Activated CD4-positive, alpha-beta T cell treated with anti-CD3 and anti-CD28 coated beads, Interleukin-2, amount 50 U/mL, for 48 hours (primary cell): Measurements from ENCODE around the gene RNU6-8.

Experiments
- DNase-seq, 2 experiments: peaks; one replicate each; pipeline ENCODE4 v3.0.0-alpha.2; 2020

RNU6-8 gene

DNA sequence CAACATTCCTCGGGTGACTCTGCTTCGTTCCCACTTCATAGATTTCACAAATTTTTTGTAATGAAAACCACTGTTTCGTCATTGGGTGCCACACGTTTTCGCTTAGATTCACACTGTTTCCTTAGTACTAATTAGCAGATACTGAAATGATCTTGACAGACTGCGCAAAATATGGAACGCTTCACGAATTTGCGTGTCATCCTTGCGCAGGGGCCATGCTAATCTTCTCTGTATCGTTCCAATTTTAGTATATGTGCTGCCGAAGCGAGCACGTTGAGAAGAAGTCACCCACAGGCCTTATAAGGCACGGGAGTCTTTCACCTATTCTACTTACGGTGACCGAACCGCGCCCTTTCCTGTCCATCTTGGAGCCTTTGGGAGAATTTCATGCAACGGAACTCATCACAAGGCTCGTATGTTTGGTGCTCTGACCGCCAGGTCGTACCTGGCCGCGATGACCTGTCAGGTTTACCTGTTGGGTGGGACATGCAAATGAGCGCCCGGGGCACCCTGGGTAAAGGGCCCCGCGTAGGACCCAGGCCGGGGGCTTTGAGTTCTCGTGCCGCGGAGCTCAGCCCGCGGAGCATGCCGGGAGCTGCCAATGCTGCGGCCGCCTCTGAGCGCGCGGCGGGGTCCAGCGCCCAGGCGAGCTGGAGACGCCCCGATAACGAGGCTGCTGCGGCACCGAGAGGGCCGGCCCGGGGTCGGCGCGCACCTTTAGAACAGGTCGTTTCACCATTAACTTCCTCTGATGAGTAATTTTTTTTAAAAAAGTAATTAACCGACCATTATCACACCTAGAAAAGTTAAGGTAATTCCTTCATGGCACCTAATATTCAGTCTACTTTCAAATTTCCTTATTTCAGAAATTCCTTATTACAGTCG lies at the start of gene RNU6-8:
RNU6-8 (minus strand) TSS at position 272 of the 885 bp plus-strand sequence.
- peak; percentile 81 to 86 for DNase-seq

DNA sequence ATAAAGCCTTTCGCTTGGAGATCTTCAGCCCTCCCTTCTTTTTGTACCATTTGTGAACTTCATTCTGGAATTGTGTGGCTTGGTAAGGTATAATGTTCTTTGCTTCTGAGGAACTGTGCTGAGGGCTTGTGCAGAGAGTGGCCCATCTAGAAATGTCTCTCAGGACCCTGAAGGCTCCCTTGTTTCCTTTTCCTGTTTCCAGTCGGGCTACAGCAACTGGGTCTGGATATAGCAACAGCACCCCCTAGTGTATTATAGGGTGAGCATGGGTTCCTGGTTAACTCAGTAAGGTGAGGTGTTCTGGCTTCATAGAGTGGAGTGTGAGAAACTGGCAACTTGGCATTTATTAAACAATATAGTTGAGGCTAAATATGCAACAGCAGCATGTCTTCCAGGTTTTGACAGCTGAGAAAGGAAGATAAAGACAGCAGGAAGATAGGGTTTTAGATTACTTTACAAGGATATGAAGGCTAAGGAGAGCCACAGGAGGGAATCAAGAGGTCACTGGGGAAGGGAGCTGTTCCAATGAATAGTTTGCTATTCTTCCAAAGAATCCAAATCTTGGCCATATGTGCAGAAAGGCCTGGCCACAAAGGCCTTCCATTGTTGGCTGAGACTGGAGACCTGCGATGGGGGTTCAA lies 49.1 kb upstream of the RNU6-8 start:
- DNase-seq: peak; percentile 31 to 33

DNA sequence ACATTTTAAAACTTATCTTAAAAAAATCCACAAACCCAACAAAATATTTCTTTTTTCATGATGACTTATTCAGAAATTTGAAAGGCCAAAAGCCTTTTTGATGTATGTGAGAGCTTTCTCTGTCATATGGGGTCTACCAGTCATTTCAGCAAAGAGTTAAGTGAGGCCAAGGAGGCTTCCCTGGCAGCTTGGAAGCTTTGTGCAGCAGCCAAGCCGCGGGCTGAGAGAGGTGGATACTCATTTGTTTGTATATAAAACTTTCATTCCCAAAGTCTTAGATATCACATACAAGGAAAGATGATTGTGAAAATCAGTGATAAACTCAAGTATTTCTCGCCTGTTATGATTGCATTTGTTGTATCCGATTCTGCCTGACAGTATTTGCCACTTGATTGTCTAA lies 48.5 kb upstream of the RNU6-8 start:
- no peak for DNase-seq

DNA sequence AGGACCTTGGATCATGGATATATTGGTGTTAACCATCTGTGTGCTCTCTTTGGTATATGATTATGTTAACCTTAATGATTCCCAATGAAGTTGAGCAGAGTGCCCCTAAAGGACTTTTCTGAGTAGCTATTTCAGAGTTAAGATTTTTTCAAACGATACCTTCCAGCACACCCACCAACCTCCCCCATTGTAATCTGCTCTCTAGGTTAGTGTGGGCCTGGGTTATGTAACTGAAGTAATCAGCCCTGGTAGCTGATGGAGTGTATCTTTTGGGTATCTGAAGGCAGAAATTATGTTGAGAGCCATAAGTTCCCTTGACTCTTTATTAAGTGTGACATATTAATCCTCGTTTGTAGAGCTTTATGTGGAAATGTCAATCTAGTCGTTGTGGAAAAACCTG lies 47.6 kb upstream of the RNU6-8 start:
- DNase-seq: no peak

DNA sequence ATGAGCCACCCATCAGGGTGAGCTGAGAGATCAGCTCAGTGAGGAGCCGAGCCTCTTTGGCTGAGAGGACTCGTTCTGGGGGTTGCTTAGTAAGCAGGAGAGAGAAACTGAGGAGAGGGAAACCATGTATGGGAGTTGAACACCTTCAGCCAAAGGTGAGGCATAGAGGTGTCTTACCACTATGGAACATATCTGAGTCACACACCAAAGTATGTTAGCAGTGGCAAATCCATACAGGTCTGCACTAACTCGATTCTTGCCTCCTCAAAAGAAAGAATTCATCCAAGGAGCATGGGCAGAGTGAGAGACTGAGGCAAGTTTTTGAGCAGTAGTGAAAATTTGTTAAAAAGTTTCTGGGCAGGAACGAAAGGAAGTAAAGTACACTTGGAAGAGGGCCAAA lies 46.7 kb upstream of the RNU6-8 start:
- DNase-seq: no peak

DNA sequence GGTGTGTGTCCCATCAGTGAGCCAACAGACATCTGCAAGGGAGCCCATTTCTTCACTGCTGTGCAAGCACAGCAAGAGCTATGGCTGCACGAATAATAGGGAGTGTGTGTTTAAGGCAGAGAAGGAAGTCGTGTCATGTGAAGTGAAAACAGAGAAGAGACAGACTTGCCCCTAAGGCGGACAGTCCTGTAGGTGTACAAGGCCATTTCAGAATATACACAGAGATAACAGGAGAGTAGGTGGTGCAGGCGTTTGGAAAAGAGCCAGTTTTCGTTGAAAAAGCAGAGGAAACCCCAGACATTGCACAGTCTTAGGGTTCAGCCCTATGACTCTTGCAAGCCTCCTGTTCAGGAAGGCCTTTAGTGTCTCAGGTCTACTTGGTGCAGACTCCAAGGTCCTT lies 46.3 kb upstream of the RNU6-8 start:
- DNase-seq: no peak

DNA sequence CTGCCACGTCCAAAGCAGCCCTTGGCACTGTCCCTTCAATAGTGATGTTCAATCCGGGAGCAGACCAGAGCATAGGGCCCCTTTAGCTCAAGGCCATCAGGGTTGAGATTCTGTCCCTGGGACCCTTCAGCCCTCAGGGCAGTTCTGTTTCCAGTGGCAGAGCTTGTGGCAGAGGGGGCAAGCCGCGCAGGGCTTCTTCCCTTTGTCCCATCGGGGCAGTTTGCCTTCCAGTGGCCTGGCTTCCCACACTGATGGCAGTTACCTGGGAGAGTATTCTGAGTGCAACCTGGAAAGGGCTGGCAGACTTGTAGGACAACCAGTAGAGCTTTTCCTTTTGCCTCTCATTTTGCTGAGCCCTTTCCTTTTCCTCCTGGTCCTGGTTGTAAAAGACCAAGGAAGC lies 43.7 kb upstream of the RNU6-8 start:
- DNase-seq: no peak

DNA sequence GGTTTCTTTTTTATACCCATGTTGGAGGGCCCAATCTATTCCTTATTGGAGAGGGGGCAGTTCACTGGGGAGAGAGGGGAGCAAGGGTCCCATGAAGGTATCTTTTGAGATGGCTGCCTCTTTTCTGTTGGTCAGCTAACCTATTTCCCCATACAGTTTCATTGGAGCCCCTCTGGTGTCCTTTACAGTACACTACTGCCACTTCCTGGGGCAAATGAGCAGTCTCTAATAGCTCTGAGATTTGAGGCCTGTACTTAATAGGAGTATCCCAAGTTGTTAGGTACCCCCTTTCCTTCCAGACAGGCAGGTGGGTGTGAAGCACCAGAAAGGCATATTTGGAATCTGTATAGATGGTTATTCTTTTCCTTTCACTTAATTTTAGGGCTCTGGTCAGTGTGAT lies 41.3 kb upstream of the RNU6-8 start:
- no peak for DNase-seq

DNA sequence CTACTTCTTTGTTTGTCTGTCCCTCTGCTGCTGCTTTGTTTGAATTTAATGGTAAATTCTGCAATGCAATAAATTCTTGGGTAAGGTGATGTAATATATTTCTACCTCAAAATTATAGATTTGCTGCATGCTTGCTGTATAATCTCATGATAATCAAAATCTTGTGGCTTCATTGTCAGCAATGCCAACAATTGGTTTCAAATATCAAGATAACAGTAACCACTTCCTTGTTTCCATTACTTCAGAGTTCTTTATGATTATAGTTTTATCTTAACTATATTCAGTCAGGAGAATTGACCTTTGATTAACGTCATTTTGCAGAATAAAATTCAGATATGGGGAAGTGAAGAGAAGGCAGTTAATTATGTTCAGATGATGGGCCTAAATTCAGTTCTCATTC lies 30.2 kb upstream of the RNU6-8 start:
- DNase-seq: no peak

DNA sequence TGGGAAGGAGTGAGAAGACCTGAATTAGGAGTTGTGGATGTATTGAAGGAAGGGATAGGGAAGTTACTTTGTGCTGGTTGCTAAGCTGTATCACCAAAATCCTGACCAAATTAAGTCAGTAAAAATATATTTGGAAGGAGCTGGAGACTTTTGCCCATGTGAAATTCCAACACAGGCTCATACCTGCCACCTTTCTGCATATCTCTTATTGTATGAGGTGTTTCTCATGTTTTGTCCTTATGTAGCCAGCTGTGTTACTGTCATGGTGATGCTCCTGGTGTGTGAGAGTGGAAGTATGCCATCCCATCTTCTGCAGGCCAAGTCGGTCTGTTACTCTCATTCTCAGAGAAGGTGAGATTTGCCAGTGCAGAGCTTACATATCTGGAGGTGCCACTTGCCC lies 29.4 kb upstream of the RNU6-8 start:
- no peak for DNase-seq

DNA sequence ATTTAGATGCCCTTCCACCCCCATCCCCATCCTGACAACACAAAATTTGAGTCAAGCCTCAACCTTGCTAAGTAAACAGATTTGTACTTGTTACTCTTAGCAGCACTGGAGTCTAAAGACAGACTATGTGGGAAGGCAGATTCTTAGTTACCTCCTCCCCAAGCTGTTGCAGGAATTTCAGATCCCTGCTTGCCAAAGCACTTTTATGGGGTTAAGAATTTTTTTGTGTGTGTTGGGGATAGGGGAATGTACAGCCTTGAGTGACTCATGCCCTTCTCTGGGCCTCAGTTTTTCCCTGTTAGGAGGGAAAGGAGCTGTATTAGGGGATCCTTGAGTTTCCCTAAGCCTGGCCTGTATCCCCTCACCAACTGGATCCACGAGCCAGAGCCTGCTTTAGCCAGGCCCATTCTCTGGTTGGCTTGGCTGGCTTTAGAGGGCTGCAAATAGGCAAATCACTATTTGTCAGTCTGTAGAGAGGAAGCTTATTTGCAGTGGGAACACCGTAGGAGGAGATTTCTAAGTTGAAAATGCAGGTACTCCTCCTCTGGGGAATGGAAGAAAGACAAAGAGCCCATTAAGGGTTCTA lies 27.7 kb upstream of the RNU6-8 start:
- no peak for DNase-seq

DNA sequence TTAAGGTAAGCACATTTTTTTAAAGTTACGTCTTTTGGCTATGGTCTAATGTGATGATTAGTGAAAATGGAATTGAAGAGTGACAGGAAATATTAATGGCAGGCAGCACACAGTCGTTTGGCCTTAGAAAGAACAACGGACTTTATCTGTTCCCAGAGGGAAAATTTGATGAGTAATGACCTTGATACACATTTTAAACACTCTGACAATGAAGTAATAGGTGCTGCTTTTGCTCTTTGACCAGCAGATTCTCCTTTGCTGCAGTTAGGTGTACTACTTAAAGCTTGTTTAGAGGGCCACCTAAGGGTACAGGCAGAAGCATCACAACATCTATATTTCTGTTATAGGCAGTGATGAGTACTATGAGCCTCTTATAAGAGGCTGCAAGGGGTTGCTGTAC lies 27.1 kb upstream of the RNU6-8 start:
- no peak for DNase-seq

DNA sequence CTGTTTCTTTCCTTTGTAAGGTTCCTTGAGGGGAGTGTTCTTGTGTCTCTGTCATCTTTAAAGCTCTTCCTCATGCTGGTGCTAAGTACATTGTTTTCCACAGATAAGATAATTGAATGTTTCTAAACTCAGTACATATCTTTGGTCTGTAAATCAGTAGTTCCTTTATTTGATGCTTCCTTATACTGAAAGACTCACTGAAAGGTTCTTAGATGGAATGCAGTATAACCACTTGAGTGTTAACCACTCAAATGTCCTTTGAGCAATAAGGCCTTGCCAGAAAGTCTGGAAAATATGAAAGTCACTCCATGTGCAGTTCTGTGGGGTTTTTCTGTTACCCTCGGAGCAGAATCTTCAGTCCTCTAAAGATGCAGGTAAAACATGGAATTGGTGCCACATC lies 23.0 kb upstream of the RNU6-8 start:
- DNase-seq: no peak

DNA sequence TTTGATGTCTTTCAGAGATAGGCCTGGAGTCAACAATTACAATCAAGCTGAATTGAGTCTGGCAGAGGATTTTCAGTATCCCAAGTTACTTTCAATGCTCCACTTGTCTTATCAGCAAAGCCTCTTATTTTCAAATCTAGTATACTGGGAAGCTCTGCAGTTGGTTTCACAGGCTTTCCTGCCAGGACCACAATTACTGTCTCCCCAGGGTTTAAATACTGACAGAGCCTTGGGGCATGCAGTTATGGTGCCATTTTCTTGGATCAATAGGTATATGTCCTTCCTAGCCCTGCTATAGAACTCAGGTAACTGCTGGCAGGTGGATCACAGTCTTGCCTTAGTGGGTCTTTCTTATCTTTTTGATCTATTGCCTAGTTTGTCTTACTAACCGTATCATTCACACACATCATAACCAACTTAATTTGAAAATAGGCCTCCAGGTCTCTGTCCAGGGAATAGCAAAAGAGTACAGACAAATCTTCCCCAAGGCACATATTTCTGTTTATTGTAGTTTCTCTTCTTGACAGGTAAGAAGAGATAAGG lies 22.4 kb upstream of the RNU6-8 start:
- DNase-seq: no peak

DNA sequence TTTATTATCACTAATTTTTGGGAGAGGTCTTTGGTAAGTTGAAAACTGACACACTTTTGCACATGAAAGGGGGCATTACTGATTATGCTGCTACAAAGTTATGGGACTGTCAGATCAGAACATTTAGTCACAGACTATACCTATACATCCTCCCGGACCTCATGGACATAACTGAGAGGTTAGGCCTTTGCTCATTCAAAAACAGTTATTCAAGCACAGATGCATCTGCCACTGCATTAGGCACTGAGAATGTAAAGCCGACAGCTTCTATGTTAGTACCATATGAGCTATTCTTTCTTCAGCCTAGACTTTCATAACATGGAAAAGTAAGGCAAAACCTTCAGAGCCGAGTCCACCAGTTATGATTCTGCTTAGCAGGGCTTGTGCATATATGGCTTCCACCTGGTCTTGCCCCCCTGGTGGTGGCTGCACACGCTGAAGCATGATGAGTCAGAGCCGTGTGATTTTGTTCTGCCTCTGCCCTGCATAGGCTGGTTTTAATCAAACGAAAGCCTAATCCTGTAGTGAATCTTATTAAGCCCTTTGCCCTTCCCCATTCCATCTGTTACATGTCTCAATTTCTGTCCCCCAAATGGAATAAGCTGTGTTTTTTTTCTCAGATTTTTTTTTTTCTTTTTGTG lies 21.8 kb upstream of the RNU6-8 start:
- DNase-seq: peak in 1 of 2 experiments; percentile 5

DNA sequence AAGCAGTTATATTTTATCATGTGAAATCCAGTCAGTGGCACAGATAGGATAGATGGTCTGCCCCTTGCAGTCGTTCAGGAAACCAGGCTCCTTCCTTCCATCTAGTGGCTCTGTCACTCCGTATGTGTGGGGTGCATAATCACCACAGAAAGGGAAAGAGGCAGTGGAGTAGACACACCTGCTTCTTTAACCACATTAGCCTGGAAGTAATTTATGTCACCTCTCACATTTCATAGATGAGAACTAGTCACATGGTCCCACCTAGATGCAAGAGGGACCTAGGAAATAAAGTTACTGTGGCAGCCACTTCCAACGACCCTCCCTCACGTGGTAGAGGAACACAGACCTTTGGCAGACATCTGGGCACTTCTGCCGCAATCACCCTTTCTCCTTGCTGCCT lies 14.2 kb upstream of the RNU6-8 start:
- no peak for DNase-seq

DNA sequence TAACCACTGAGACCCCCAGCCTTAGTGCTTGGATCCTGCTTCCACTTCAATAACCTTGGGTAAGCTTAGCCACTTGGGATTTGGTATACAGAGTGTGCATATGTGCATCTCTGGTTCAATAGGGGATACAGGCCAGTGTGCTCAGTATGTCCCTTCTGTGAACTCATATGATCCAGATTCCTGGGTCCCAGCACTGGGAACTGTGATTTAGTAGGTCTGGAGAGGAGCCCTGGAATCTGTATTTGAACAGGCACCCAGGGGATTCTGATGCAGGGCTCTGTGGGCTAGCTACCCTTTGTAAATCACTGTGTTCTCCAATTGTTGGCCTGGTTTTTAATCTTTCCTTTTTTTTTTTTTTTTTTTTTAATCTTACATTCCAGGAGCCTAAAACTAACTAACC lies 9.8 kb upstream of the RNU6-8 start:
- DNase-seq: no peak

DNA sequence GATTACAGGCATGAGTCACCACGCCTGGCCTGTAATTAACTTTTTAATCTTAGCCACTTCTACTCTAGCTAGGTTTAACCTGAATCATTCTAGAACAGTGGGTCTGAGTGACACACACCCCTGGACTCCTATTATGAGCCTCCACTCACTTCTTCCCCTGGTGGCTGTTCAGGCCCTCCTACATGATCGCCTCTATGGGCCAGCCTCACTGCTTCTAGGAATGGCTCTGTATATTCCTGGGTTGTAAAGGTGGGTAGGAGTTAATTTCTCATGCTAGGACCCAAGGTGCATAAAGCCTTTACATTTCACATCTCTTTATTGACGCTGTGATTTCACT lies 8.0 kb upstream of the RNU6-8 start:
- DNase-seq: no peak

DNA sequence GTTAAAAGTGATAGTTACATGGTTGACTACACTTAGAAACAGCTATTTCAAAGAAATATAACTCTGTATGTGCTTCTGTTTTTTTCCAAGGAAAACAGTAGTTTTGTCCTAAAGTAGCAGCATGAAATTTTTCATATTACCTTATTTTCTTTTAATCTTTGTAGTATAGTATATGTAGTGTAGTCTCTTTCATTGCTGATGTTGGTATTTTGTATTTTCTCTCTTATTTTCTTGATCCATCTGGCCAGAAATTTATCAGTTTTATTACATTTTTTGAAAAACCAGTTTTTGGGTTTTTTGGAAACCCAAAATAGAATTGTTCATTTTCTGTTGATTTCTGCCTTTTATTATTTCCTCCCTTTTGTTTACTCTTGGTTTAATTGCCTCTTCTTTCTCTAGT lies 6.4 kb upstream of the RNU6-8 start:
- DNase-seq: no peak

DNA sequence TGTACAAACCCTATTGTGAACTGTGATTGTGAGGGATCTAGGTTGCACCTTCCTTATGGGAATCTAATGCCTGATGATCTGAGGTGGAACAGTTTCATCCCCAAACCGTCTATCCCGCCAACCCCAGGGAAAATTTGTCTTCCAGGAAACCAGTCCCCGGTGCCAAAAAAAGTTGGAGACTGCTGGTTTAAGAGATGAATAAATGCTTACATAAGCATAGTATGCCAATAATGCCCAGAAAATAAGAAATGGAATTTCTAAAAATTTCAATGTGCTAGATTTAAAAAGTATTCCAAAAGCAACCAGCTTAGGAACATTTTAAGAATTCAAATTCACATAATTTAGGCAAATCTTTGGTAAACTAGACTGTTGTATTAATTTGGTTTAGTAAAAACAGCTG lies 5.4 kb upstream of the RNU6-8 start:
- DNase-seq: no peak

DNA sequence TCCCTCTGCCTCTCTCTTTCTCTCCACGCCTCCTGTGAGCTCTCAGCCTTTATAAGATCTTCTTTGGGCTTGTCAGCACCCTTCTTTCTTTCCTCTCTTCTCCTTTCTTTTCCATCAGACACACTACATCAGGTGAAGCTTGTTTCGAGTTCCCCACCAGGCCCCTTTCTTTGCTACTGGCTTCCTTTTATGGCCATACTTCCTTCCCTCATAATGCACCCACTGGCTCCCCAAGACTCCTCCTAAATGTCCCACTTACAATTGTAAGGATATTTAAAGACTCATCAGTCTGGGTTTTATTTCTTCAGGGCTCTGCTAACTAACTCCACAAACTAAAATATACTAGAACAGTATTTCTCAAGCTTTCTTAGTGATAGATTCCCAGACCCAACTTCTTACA lies 3.5 kb upstream of the RNU6-8 start:
- DNase-seq: no peak

DNA sequence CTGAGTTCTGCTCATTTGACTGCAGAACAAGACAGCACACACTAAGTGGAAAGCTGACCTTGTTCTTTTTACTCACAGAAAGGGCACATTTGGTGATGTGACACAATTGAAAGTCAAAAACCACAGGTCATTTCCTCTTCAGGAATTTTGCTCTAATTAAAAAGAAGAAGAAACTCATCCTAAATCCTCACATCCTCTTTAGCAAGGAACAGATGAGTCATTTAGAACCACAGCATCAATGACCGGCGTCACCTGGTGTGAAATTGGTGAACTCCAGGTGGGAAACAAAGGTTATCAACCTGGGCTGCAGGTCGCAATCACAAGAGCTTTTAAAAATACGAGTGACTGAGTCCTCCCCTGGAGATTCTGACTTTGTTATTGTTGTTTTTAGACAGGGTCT lies 2.9 kb upstream of the RNU6-8 start:
- DNase-seq: no peak

DNA sequence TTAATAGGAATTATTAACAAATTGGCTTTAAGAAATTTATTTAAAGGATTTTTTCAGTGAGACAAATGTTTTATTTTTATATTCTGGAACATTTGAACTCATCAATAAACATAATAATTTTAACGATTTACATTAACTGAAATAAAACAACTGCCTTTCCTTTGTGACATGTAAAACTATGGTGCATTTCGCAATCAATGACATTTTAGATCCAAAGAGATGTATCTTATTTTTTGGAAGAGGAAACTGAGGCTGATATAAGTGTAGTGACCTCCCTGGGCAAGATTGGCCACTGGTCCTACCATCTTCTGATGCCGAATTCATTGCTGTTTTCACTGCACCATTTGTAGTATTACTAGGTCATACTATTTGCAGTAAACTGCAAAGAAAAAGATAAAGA lies 2.5 kb upstream of the RNU6-8 start:
- no peak for DNase-seq

DNA sequence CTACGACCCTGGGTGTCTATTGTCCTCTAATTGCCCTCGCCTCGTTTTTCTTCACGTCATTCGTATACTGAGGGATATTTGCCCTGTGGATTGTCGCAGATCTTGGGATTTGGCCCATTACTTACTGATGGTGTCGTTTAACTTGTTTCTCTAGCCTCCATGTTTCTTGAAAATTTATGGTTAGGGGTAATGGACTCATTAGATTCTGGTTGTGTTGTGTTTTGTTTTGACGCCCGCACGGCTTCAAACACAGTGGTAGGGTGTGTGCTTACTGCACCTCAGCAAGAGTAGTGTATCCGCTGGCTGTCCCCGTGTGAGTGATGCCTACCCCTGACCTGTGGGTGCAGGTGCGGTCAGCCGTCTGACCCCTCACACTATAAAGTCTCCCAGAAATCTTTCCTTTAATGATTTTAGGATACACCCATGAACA lies 874 bp upstream of the RNU6-8 start:
- DNase-seq: no peak
